Gastrocnemius medialis (tissue), 4 donors: ENCODE results near the gene XKR7. TPM values are rescaled to one million over a fixed set of nuclear protein-coding genes. Genes with fewer than 3 reads are reported as not detected.

Experiments used
- ATAC-seq, 2 donors: fragments of 150-250 bp; one replicate each; pipeline ENCODE4 v1.9.1; 2016
- DNase-seq, 2 donors: peaks; one replicate each; pipeline ENCODE4 v3.0.0-alpha.2; 2019
- H3K27ac ChIP-seq, 4 donors: fragments of 200-600 bp; sonication (generic); 1 replicate in 1 of 4; 2 replicates in 3 of 4; pipeline ENCODE4 v1.5.1; 2016 to 2018; ENCODE audit warnings: mild to moderate bottlenecking in 2 of 4, moderate library complexity in 1 of 4
- H3K27me3 ChIP-seq, 3 donors: fragments of 200-600 bp; sonication (generic) in 2 of 3; 1 replicate in 1 of 3; 2 replicates in 2 of 3; pipeline versions ENCODE4 v1.5.1 to v1.6.0; 2016 to 2019; ENCODE audit warnings: mild to moderate bottlenecking in 1 of 3, moderate library complexity in 1 of 3
- H3K36me3 ChIP-seq, 2 donors: fragments of 200-600 bp; sonication (generic) in 1 of 2; one replicate each; pipeline ENCODE4 v1.5.1; 2017 to 2018
- H3K4me1 ChIP-seq, 2 donors: fragments of 200-600 bp; sonication (generic) in 1 of 2; one replicate each; pipeline ENCODE4 v1.5.1; 2016 to 2017; ENCODE audit warnings: mild to moderate bottlenecking in 2 of 2
- H3K4me3 ChIP-seq, 4 donors: fragments of 200-600 bp; sonication (generic) in 3 of 4; 1 replicate in 1 of 4; 2 replicates in 3 of 4; pipeline ENCODE4 v1.5.1; 2016 to 2019; ENCODE audit warnings: mild to moderate bottlenecking in 2 of 4
- H3K9me3 ChIP-seq, 3 donors: fragments of 200-600 bp; sonication (generic) in 2 of 3; 1 replicate in 1 of 3; 2 replicates in 2 of 3; pipeline ENCODE4 v1.5.1; 2016 to 2019
- POLR2A ChIP-seq, 2 donors: fragments of 450-650 bp; IDR thresholded peaks; one replicate each; pipeline ENCODE4 v1.6.1; 2017; ENCODE audit warnings: antibody characterized with exemption in 2 of 2, mild to moderate bottlenecking in 2 of 2, moderate library complexity in 2 of 2
- in situ Hi-C, 4 donors: fragments of 200-750 bp; cut with MboI; loops; one replicate each; pipeline versions ENCODE4 v1.15.0 to v1.8.0; 2017; ENCODE audit warnings: low sequenced_read_pairs in 4 of 4
- intact Hi-C: fragments of 100-400 bp; cut with DNase I; formaldehyde crosslinking; loops from one replicate; pipeline ENCODE4 v1.15.1; 2023; ENCODE audit warnings: low total_unique reads
- total RNA-seq, 4 donors: library from RNA; depleted of rRNA; stranded (reverse); fragments of >200 nt; gene quantifications; one replicate each; pipeline versions ENCODE4 v1.1.0 to v1.2.3, GENCODE V29; 2016
- TF ChIP-seq, protein P1 (sequence below), 5 experiments: fragments of 450-650 bp in 3 of 5; fragments of 200-600 bp in 2 of 5; sonication (generic) in 2 of 5; IDR thresholded peaks in 4 of 5; conservative IDR thresholded peaks in 1 of 5; 1 replicate in 4 of 5; 2 replicates in 1 of 5; pipeline ENCODE4 v1.5.1; 2016 to 2019; ENCODE audit warnings: antibody characterized with exemption in 5 of 5, mild to moderate bottlenecking in 3 of 5, moderate library complexity in 3 of 5

The XKR7 gene
- total RNA-seq, 4 donors from 2014 or later: not detected

GRCh38 chr20:31988430-31989015 lies 20.6 kb downstream of the XKR7 start:
- no peak for ATAC-seq
- no peak for TF ChIP-seq POLR2A (IDR thresholded peaks at IDR 0.05)
- TF ChIP-seq, protein P1, sequence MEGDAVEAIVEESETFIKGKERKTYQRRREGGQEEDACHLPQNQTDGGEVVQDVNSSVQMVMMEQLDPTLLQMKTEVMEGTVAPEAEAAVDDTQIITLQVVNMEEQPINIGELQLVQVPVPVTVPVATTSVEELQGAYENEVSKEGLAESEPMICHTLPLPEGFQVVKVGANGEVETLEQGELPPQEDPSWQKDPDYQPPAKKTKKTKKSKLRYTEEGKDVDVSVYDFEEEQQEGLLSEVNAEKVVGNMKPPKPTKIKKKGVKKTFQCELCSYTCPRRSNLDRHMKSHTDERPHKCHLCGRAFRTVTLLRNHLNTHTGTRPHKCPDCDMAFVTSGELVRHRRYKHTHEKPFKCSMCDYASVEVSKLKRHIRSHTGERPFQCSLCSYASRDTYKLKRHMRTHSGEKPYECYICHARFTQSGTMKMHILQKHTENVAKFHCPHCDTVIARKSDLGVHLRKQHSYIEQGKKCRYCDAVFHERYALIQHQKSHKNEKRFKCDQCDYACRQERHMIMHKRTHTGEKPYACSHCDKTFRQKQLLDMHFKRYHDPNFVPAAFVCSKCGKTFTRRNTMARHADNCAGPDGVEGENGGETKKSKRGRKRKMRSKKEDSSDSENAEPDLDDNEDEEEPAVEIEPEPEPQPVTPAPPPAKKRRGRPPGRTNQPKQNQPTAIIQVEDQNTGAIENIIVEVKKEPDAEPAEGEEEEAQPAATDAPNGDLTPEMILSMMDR (IDR thresholded peaks at IDR 0.05 in 4 of 5, conservative IDR thresholded peaks at IDR 0.05 in 1 of 5): no peak

GRCh38 chr20:31989030-31989645 lies 21.2 kb downstream of the XKR7 start:
- Histone ChIP-seq H3K4me1 (no peaks in the 10 kb centered on the region), H3K4me3 (no peak overlapping the region), H3K27me3 (peaks cover 0 to under 1% (median 0%) of the 10 kb centered on the region in 3 donors), H3K27ac (no peak overlapping the region), H3K9me3 (no peaks in the 10 kb centered on the region), H3K36me3 (no peaks in the 10 kb centered on the region)
- intact Hi-C loops: no loop called here
- no peak for ATAC-seq
- no peak for TF ChIP-seq POLR2A (IDR thresholded peaks at IDR 0.05)
- TF ChIP-seq, protein P1 (IDR thresholded peaks at IDR 0.05 in 4 of 5, conservative IDR thresholded peaks at IDR 0.05 in 1 of 5): no peak
- no peak for DNase-seq
- in situ Hi-C loops: no loop called here

More at GRCh38 chr20:31988430-31989015, 20.6 kb downstream of the XKR7 start:
- no peak for DNase-seq
- Histone ChIP-seq H3K36me3 (no peaks in the 10 kb centered on the region), H3K27me3 (peaks cover 0 to 2% (median 0%) of the 10 kb centered on the region in 3 donors), H3K4me1 (no peaks in the 10 kb centered on the region), H3K9me3 (no peaks in the 10 kb centered on the region), H3K4me3 (no peak overlapping the region), H3K27ac (no peak overlapping the region)
- in situ Hi-C loops: no loop called here
- intact Hi-C loops: no loop called here

GRCh38 chr20:31990641-31991338 lies 22.8 kb downstream of the XKR7 start:
- Histone ChIP-seq H3K4me1 (no peaks in the 10 kb centered on the region), H3K27ac (no peak overlapping the region), H3K4me3 (no peak overlapping the region), H3K27me3 (peaks cover 10 to 15% (median 14%) of the 10 kb centered on the region in 3 donors), H3K36me3 (no peaks in the 10 kb centered on the region), H3K9me3 (no peaks in the 10 kb centered on the region)
- TF ChIP-seq, protein P1 (IDR thresholded peaks at IDR 0.05 in 4 of 5, conservative IDR thresholded peaks at IDR 0.05 in 1 of 5): no peak
- ATAC-seq (no peak), DNase-seq (no peak)
- intact Hi-C loops: no loop called here
- in situ Hi-C loops: no loop called here

DNA sequence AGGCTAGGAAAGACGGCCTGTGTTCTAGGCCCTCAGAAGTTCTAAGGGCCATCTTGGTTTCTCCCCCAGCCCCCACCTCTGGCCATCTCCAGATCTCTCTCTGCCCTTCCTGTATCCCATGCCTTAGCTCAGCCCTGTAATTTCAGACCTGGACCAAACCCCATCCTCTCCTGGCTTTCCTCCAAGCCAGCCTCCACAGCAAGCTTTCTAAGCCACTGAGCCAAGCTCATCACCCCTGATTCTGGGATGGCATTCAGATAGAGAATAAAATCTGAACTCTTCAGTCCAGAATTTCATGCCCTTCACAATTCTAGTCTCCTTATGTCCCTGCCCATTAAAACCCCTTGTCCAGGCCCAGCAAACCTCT lies 23.4 kb downstream of the XKR7 start:
- TF ChIP-seq POLR2A (IDR thresholded peaks at IDR 0.05): no peak
- TF ChIP-seq, protein P1 (IDR thresholded peaks at IDR 0.05 in 4 of 5, conservative IDR thresholded peaks at IDR 0.05 in 1 of 5): no peak
- Histone ChIP-seq H3K27ac (no peak overlapping the region), H3K27me3 (peaks cover 13 to 18% (median 17%) of the 10 kb centered on the region in 3 donors), H3K9me3 (no peaks in the 10 kb centered on the region), H3K36me3 (no peaks in the 10 kb centered on the region), H3K4me3 (no peak overlapping the region), H3K4me1 (no peaks in the 10 kb centered on the region)
- DNase-seq: no peak
- intact Hi-C loops (no loop called here), in situ Hi-C loops (no loop called here)
- ATAC-seq: no peak
